ENCODE measurements around the gene WRAP73.

Gene WRAP73

DNA sequence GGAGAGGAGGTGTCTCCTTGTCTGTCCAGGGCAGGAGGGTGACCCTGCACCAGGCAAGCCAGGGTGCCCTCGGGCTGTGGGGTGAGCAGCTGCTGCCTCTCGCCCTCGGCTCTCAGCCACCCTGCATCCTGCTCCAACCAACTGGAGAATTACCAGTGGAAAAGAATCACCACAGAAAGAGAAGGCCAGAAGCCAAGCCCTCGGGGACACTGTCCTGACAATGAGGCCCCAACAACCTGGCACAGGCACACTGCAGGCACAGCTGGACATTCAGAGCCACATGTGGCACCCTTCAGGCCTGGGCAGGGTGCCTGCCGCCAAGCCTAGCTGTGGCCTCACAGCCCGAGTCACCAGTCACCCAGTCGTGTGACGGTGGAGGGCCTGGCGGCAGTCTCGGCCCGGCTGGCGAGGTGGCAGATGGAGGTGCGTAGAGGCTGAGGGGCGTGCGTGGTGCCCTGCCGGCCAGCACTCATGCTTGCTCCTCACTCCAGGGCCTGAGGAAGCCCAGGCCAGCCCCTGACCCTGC lies 50.6 kb downstream of the WRAP73 start:
- Histone ChIP-seq H3K9me3 (ENCODE audit: control insufficient read depth in 5 of 5, low read length in 5 of 5) (no peaks in the 10 kb centered on the region), H3K27me3 (ENCODE audit: control insufficient read depth in 5 of 5, insufficient read depth in 4 of 5, low read length in 5 of 5) (peaks cover 12 to 46% (median 24%) of the 10 kb centered on the region in 5 donors), H3K4me1 (ENCODE audit: control insufficient read depth in 5 of 5, insufficient read depth in 5 of 5, low read length in 5 of 5) (peaks cover 0 to 25% (median 21%) of the 10 kb centered on the region in 5 donors), H3K27ac (ENCODE audit: low read depth, low read length) (no peak overlapping the region), H3K9ac (ENCODE audit: low read length in 5 of 5) (no peak overlapping the region), H3K4me3 (ENCODE audit: low read depth in 1 of 5, low read length in 5 of 5) (no peak overlapping the region), H3K36me3 (ENCODE audit: control insufficient read depth in 5 of 5, insufficient read depth in 5 of 5, low read length in 5 of 5) (no peaks in the 10 kb centered on the region)

DNA sequence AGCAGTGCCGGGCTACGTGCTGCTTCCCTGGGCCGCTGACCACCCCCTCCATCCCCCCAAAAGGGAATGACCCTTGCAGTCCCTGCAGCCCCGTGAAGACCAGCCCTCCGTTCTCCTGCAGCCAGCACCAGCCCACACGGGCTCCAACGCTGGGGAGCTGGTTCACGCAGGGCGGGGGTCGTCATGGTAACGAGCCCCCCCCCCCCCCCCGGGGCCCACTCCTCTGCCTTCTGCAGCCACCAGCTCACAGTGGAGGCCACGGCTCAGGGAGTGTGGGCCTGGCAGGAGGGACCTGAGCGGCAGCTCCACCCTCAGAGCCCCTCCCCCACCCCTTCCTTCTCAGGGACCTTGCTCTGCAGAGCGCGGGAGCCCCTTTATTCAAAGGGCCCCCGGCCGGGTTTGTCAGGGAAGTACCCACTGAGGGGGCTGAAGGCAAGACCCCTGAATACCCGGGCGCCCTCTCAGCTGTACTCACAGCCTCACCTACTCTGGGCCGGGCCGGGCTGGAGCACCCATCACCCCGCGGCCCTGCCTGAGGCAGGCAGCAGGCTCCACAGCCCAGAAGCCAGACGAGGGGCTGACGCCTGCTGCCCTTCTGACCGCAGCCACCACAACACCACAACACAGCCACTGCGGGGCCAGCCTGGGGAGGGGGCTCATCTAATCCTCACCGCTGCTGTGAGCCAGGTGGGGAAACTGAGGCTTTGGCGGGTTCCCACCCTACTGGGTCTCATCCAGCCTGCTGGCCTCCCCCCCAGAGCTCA lies 51.2 kb downstream of the WRAP73 start:
- Histone ChIP-seq H3K36me3 (ENCODE audit: control insufficient read depth in 5 of 5, insufficient read depth in 5 of 5, low read length in 5 of 5) (no peaks in the 10 kb centered on the region), H3K4me3 (ENCODE audit: low read depth in 1 of 5, low read length in 5 of 5) (peak overlapping the region in 3 of 5 donors; percentile 11 to 43 (median 37)), H3K9ac (ENCODE audit: low read length in 5 of 5) (no peak overlapping the region), H3K27me3 (ENCODE audit: control insufficient read depth in 5 of 5, insufficient read depth in 4 of 5, low read length in 5 of 5) (peaks cover 12 to 42% (median 19%) of the 10 kb centered on the region in 5 donors), H3K9me3 (ENCODE audit: control insufficient read depth in 5 of 5, low read length in 5 of 5) (no peaks in the 10 kb centered on the region), H3K4me1 (ENCODE audit: control insufficient read depth in 5 of 5, insufficient read depth in 5 of 5, low read length in 5 of 5) (peaks cover 0 to 28% (median 21%) of the 10 kb centered on the region in 5 donors), H3K27ac (ENCODE audit: low read depth, low read length) (no peak overlapping the region)

- Histone ChIP-seq H3K9me3 (ENCODE audit: control insufficient read depth in 5 of 5, low read length in 5 of 5) (no peaks in the 10 kb centered on the region), H3K27ac (ENCODE audit: low read depth, low read length) (no peak overlapping the region), H3K27me3 (ENCODE audit: control insufficient read depth in 5 of 5, insufficient read depth in 4 of 5, low read length in 5 of 5) (peaks cover 12 to 41% (median 15%) of the 10 kb centered on the region in 5 donors), H3K9ac (ENCODE audit: low read length in 5 of 5) (no peak overlapping the region), H3K4me3 (ENCODE audit: low read depth in 1 of 5, low read length in 5 of 5) (peak overlapping the region in 3 of 5 donors; percentile 11 to 43 (median 37)), H3K4me1 (ENCODE audit: control insufficient read depth in 5 of 5, insufficient read depth in 5 of 5, low read length in 5 of 5) (peaks cover 0 to 31% (median 21%) of the 10 kb centered on the region in 5 donors), H3K36me3 (ENCODE audit: control insufficient read depth in 5 of 5, insufficient read depth in 5 of 5, low read length in 5 of 5) (no peaks in the 10 kb centered on the region)
Observed at GRCh38 chr1:3598051-3598491, 51.8 kb downstream of the WRAP73 start.

DNA sequence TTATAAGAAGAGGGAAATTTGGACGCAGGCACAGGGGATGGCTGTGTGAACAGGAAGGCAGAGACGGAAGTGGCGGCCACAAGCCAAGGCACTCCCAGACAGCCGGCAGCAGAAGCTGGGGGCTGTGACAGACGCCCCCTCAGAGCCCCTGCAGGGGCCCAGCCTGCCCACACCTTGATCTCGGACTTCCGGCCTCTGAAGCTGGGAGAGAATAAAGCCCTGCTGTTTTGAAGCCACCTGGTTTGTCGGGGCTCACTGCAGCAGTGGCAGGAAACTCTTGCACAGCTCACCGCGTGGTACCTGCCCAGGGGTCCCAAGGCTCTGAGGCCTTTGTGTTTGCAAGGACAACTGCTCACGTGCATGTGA lies 52.3 kb downstream of the WRAP73 start:
- Histone ChIP-seq H3K9ac (ENCODE audit: low read length in 5 of 5) (no peak overlapping the region), H3K4me1 (ENCODE audit: control insufficient read depth in 5 of 5, insufficient read depth in 5 of 5, low read length in 5 of 5) (peaks cover 0 to 31% (median 21%) of the 10 kb centered on the region in 5 donors), H3K4me3 (ENCODE audit: low read depth in 1 of 5, low read length in 5 of 5) (peak overlapping the region in 2 of 5 donors; percentile 37 to 43)

DNA sequence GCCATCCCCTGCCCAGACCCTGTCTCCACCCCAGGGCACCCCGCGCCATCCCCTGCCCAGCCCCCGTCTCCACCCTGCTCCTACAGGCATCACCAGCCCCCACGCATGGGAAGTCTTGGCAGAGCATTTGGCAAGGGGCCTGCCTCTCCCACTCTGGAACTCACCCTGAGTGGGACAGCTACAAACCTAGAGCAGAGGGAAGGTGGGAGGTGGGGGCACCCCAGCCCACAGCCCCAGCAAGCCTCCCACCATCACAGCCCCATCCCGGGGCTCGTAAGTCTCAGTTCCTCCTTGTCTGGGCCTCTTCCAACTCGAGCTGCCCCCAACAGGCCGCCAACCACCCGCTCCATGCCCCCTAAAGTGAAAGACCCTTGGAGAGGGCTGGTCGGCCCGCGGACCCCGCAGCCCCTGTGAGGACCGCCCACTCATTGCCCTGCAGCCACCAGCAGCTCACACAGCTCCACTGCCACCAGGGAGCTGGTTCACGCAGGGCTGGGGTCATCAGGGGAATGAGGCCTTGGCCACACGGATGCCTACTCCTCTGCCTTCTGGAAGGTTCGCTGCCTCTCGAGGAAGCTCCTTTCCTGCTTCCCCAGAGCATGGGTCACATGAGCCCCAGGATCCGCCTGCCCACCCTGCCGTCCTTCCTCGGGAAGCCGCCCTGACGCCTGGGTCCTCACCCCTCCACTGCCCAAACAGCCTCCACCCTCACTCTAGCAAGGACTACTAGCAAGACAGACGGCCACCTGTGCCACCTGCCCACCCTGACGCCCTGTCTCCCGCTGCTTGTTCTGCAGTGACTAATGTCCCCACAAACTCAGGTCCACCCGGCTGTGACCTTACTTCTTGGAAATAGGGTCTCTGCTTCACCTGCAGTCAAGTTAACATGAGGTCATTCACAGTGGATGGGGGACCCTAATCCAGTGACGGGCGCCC lies 53.0 kb downstream of the WRAP73 start:
- no peak overlapping the region for H3K4me3 ChIP-seq (ENCODE audit: low read depth in 1 of 5, low read length in 5 of 5)
- no peak overlapping the region for H3K27ac ChIP-seq (ENCODE audit: low read depth, low read length)
- H3K9me3 ChIP-seq (ENCODE audit: control insufficient read depth in 5 of 5, low read length in 5 of 5): no peaks in the 10 kb centered on the region
- peaks cover 12 to 33% (median 15%) of the 10 kb centered on the region in 5 donors for H3K27me3 ChIP-seq (ENCODE audit: control insufficient read depth in 5 of 5, insufficient read depth in 4 of 5, low read length in 5 of 5)
- H3K4me1 ChIP-seq (ENCODE audit: control insufficient read depth in 5 of 5, insufficient read depth in 5 of 5, low read length in 5 of 5): peaks cover 0 to 31% (median 21%) of the 10 kb centered on the region in 5 donors
- H3K9ac ChIP-seq (ENCODE audit: low read length in 5 of 5): no peak overlapping the region
- H3K36me3 ChIP-seq (ENCODE audit: control insufficient read depth in 5 of 5, insufficient read depth in 5 of 5, low read length in 5 of 5): no peaks in the 10 kb centered on the region

More for the DNA sequence above, 52.3 kb downstream of the WRAP73 start:
- Histone ChIP-seq H3K36me3 (ENCODE audit: control insufficient read depth in 5 of 5, insufficient read depth in 5 of 5, low read length in 5 of 5) (no peaks in the 10 kb centered on the region), H3K27me3 (ENCODE audit: control insufficient read depth in 5 of 5, insufficient read depth in 4 of 5, low read length in 5 of 5) (peaks cover 12 to 36% (median 15%) of the 10 kb centered on the region in 5 donors), H3K27ac (ENCODE audit: low read depth, low read length) (no peak overlapping the region), H3K9me3 (ENCODE audit: control insufficient read depth in 5 of 5, low read length in 5 of 5) (no peaks in the 10 kb centered on the region)

DNA sequence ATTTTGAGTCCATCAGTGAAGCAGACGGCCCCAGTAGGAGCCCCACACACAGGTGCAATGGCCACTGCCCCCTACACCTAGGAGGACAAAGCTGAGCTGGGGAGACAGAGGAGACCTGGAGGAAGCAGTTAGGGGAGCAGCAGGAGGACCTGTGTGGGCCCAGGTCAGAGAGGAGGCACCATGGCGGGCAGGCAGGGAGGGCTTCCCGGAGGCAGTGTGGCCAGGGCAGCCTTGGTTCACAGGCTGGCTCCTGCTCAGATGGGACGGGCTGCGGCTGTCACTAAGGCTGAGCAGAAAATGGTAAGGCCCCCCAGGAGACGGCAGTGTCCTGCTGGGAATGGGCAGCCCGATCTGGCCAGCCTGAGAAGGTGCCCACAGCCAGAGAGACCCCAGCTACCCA lies 54.0 kb downstream of the WRAP73 start:
- Histone ChIP-seq H3K4me1 (ENCODE audit: control insufficient read depth in 5 of 5, insufficient read depth in 5 of 5, low read length in 5 of 5) (peaks cover 0 to 31% (median 21%) of the 10 kb centered on the region in 5 donors), H3K27me3 (ENCODE audit: control insufficient read depth in 5 of 5, insufficient read depth in 4 of 5, low read length in 5 of 5) (peaks cover 12 to 33% (median 17%) of the 10 kb centered on the region in 5 donors), H3K36me3 (ENCODE audit: control insufficient read depth in 5 of 5, insufficient read depth in 5 of 5, low read length in 5 of 5) (no peaks in the 10 kb centered on the region), H3K4me3 (ENCODE audit: low read depth in 1 of 5, low read length in 5 of 5) (no peak overlapping the region), H3K9ac (ENCODE audit: low read length in 5 of 5) (no peak overlapping the region), H3K9me3 (ENCODE audit: control insufficient read depth in 5 of 5, low read length in 5 of 5) (no peaks in the 10 kb centered on the region), H3K27ac (ENCODE audit: low read depth, low read length) (no peak overlapping the region)

DNA sequence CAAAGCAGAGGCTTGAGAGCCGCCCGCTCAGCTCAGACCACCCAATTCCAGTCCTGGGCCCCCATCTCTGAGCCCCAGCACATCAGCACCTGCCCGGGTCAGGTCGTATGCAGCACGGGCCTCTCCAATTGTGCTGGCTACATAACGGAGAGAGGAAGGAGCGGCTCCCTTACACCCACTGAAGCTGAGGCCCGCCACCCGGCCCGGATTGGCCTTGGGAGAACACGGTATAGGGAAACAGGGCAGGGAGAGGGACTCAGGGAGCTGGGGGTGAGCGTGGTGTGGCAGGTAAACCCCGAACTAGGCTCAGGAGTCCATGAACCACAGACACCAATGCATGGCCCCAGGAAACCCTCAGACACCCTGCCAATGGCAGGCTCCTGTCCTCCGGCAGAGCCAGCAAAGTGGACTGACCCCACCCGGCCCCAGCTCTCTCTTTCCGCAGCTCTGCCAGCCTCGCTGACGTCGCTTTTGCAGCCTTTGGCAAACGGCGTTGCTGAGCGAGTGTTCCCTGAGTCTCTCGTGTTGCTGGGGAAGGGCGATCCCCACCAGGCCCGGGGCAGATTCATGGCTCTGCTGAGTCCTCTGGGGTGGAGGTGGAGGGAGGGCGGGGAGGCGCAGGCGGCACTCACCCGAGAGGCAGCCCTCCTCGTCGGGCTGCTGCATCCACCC lies 55.1 kb downstream of the WRAP73 start:
- Histone ChIP-seq H3K4me1 (ENCODE audit: control insufficient read depth in 5 of 5, insufficient read depth in 5 of 5, low read length in 5 of 5) (peaks cover 0 to 38% (median 21%) of the 10 kb centered on the region in 5 donors), H3K27me3 (ENCODE audit: control insufficient read depth in 5 of 5, insufficient read depth in 4 of 5, low read length in 5 of 5) (peaks cover 9 to 30% (median 17%) of the 10 kb centered on the region in 5 donors), H3K4me3 (ENCODE audit: low read depth in 1 of 5, low read length in 5 of 5) (no peak overlapping the region), H3K27ac (ENCODE audit: low read depth, low read length) (no peak overlapping the region), H3K9me3 (ENCODE audit: control insufficient read depth in 5 of 5, low read length in 5 of 5) (no peaks in the 10 kb centered on the region), H3K9ac (ENCODE audit: low read length in 5 of 5) (no peak overlapping the region), H3K36me3 (ENCODE audit: control insufficient read depth in 5 of 5, insufficient read depth in 5 of 5, low read length in 5 of 5) (no peaks in the 10 kb centered on the region)

- Histone ChIP-seq H3K27me3 (ENCODE audit: control insufficient read depth in 5 of 5, insufficient read depth in 4 of 5, low read length in 5 of 5) (peaks cover 8 to 28% (median 15%) of the 10 kb centered on the region in 5 donors), H3K27ac (ENCODE audit: low read depth, low read length) (no peak overlapping the region), H3K9ac (ENCODE audit: low read length in 5 of 5) (no peak overlapping the region), H3K9me3 (ENCODE audit: control insufficient read depth in 5 of 5, low read length in 5 of 5) (no peaks in the 10 kb centered on the region), H3K4me3 (ENCODE audit: low read depth in 1 of 5, low read length in 5 of 5) (no peak overlapping the region), H3K4me1 (ENCODE audit: control insufficient read depth in 5 of 5, insufficient read depth in 5 of 5, low read length in 5 of 5) (peaks cover 0 to 34% (median 21%) of the 10 kb centered on the region in 5 donors), H3K36me3 (ENCODE audit: control insufficient read depth in 5 of 5, insufficient read depth in 5 of 5, low read length in 5 of 5) (no peaks in the 10 kb centered on the region)
Observed at GRCh38 chr1:3593745-3594144, 56.2 kb downstream of the WRAP73 start.

DNA sequence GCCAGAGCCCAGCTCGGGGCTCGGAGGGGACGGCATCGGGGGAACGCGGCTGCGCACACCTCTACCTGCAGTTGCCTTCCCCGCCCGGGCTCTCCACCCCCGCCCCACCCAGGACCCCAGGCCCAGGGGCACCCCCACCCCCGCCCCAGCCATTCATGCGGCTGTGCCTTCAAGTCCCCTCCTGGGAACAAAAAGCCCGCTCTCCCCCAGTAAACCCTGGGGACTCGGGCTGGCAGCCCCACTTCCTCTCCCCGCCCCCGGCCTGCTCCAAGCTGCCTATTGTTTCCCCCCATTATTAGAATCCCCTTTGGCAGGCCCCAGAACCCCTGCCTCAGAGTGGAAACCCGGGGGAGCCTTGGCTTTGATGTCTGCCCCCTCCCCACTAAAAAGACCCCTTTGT lies 56.6 kb downstream of the WRAP73 start:
- Histone ChIP-seq H3K4me1 (ENCODE audit: control insufficient read depth in 5 of 5, insufficient read depth in 5 of 5, low read length in 5 of 5) (peaks cover 0 to 30% (median 17%) of the 10 kb centered on the region in 5 donors), H3K4me3 (ENCODE audit: low read depth in 1 of 5, low read length in 5 of 5) (no peak overlapping the region), H3K9ac (ENCODE audit: low read length in 5 of 5) (no peak overlapping the region), H3K9me3 (ENCODE audit: control insufficient read depth in 5 of 5, low read length in 5 of 5) (no peaks in the 10 kb centered on the region), H3K27me3 (ENCODE audit: control insufficient read depth in 5 of 5, insufficient read depth in 4 of 5, low read length in 5 of 5) (peaks cover 8 to 28% (median 16%) of the 10 kb centered on the region in 5 donors), H3K27ac (ENCODE audit: low read depth, low read length) (no peak overlapping the region), H3K36me3 (ENCODE audit: control insufficient read depth in 5 of 5, insufficient read depth in 5 of 5, low read length in 5 of 5) (no peaks in the 10 kb centered on the region)

Data from subcutaneous abdominal adipose tissue (tissue), 5 donors.